Ovary (tissue), 3 donors: ENCODE data around the gene CCDC171.

ENCODE experiments used
- CTCF ChIP-seq, 3 donors: fragments of 450-650 bp in 2 of 3; fragments of 200-600 bp in 1 of 3; IDR thresholded peaks; one replicate each; pipeline versions ENCODE4 v1.5.1 to v1.8.0; 2016 to 2022; ENCODE audit warnings: antibody characterized with exemption in 3 of 3, mild to moderate bottlenecking in 1 of 3
- EP300 ChIP-seq: sonication (generic); formaldehyde crosslinking; IDR thresholded peaks from one replicate; pipeline ENCODE4 v1.6.1; 2017; ENCODE audit warnings: antibody characterized with exemption
- POLR2A ChIP-seq: fragments of 450-650 bp; IDR thresholded peaks from one replicate; pipeline ENCODE4 v1.6.1; 2017; ENCODE audit warnings: antibody characterized with exemption, mild to moderate bottlenecking, moderate library complexity
- donor health status: DM: no; HTN: no; CAD: no.

- TF ChIP-seq POLR2A = no peak
- no peak for TF ChIP-seq CTCF (IDR thresholded peaks at IDR 0.05)
- TF ChIP-seq EP300 = no peak
Observed at GRCh38 chr9:15717290-15717967, 164.6 kb downstream of the CCDC171 start.
